Rectal smooth muscle tissue (tissue), 1 donor: ENCODE measurements around the gene ZFR2.

Source experiments
- H3K27ac ChIP-seq: one replicate; pipeline ENCODE4 v1.7.0; 2013; ENCODE audit warnings: low read depth, low read length, inconsistent platforms
- H3K27me3 ChIP-seq: one replicate; pipeline ENCODE4 v1.7.0; 2013; ENCODE audit warnings: low read length; ENCODE audit not compliant: control insufficient read depth, insufficient read depth
- H3K36me3 ChIP-seq: one replicate; pipeline ENCODE4 v1.7.0; 2013; ENCODE audit warnings: low read length; ENCODE audit not compliant: control insufficient read depth, insufficient read depth
- H3K4me1 ChIP-seq: one replicate; pipeline ENCODE4 v1.7.0; 2013; ENCODE audit warnings: low read length; ENCODE audit not compliant: control insufficient read depth, insufficient read depth
- H3K4me3 ChIP-seq: one replicate; pipeline ENCODE4 v1.7.0; 2013; ENCODE audit warnings: low read length
- H3K9ac ChIP-seq: one replicate; pipeline ENCODE4 v1.7.0; 2013; ENCODE audit warnings: low read length

ZFR2 gene

GRCh38 chr19:3868770-3869456 lies at the start of gene ZFR2:
Gene ZFR2 (minus strand): TSS chr19:3869038. CDS start chr19:3869017, 21 bp downstream.
- H3K4me1 ChIP-seq: no peaks in the 10 kb centered on the region
- no peak within 1 kb of the TSS for H3K27ac ChIP-seq
- H3K9ac ChIP-seq: no peak within 1 kb of the TSS
- H3K4me3 ChIP-seq: no peak within 1 kb of the TSS
- peaks cover 17% of the 10 kb centered on the region for H3K27me3 ChIP-seq
- H3K36me3 ChIP-seq: no peaks in the 10 kb centered on the region

DNA sequence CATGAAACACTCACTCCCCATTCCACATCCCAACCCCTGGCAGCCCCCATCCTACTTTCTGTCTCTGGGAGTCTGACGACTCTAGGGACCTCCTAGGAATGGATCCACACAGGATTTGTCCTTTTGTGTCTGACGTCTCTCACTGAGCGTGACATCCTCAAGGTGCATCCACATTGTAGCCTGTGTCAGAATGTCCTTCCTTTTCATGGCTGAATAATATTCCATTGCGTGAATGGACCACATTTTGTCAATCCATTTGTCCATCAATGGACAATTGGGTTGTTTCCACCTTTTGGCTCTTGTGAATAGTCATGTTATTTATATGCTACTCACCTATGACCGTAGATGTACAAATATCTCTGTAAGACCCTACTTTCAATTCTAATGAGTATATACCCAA lies 47.2 kb upstream of the ZFR2 start:
- no peaks in the 10 kb centered on the region for H3K36me3 ChIP-seq
- H3K4me1 ChIP-seq: no peaks in the 10 kb centered on the region
- H3K9ac ChIP-seq: no peak overlapping the region
- H3K4me3 ChIP-seq: no peak overlapping the region
- H3K27me3 ChIP-seq: no peaks in the 10 kb centered on the region
- H3K27ac ChIP-seq: no peak overlapping the region

- H3K36me3 ChIP-seq: no peaks in the 10 kb centered on the region
- no peak overlapping the region for H3K9ac ChIP-seq
- H3K4me1 ChIP-seq: no peaks in the 10 kb centered on the region
- H3K27me3 ChIP-seq: no peaks in the 10 kb centered on the region
- no peak overlapping the region for H3K27ac ChIP-seq
- H3K4me3 ChIP-seq: no peak overlapping the region
Observed at GRCh38 chr19:3914199-3914598, 45.4 kb upstream of the ZFR2 start.

DNA sequence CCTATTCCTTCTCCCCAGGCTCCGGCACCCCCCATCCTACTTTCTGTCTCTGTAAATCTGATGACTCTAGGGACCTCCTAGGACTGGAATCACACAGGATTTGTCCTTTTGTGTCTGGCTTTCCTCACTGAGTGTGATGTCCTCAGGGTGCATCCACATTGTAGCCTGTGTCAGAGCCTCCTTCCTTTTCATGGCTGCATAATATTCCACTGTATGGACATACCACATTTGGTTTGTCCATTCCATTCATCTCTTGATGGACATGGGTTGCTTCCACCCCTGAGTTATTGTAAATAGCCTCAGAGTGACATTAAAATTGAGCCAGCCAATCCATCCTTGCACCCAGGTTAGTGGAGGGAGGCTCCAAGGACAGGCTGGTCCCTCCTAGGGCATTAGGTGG lies 41.3 kb upstream of the ZFR2 start:
- H3K9ac ChIP-seq: no peak overlapping the region
- no peaks in the 10 kb centered on the region for H3K4me1 ChIP-seq
- no peaks in the 10 kb centered on the region for H3K27me3 ChIP-seq
- no peaks in the 10 kb centered on the region for H3K36me3 ChIP-seq
- no peak overlapping the region for H3K4me3 ChIP-seq
- no peak overlapping the region for H3K27ac ChIP-seq

GRCh38 chr19:3908266-3909054 lies 39.6 kb upstream of the ZFR2 start:
- Histone ChIP-seq H3K4me3 (no peak overlapping the region), H3K9ac (no peak overlapping the region), H3K36me3 (no peaks in the 10 kb centered on the region), H3K27ac (no peak overlapping the region), H3K27me3 (no peaks in the 10 kb centered on the region), H3K4me1 (no peaks in the 10 kb centered on the region)

DNA sequence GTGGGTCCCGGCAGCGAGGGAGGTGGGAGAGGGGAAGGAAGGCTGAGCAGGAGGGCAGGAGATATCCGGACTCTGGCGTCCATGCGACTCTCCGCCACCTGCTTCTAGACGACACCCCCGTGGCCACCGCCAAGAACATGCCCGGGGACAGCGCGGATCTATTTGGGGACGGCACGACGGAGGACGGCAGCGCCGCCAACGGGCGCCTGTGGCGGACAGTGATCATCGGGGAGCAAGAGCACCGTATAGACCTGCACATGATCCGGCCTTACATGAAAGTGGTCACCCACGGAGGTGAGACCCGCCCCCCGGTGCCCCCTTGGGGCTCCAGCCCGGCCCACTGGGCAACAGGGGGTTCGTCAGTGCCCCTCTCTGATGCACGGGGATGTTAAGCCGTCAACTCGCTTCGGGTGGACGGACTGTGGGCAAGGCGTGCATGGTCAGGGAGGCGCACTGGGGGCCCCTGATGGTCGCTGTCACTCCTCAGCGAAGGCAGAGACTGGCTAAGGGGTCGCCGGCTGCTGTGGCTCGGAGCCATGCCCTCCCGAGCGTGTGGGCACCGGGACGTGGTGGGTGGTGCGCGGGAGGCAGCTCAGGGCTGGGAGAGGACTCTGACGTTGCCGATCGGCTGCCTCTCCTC lies 38.9 kb upstream of the ZFR2 start:
- Histone ChIP-seq H3K36me3 (no peaks in the 10 kb centered on the region), H3K9ac (no peak overlapping the region)

DNA sequence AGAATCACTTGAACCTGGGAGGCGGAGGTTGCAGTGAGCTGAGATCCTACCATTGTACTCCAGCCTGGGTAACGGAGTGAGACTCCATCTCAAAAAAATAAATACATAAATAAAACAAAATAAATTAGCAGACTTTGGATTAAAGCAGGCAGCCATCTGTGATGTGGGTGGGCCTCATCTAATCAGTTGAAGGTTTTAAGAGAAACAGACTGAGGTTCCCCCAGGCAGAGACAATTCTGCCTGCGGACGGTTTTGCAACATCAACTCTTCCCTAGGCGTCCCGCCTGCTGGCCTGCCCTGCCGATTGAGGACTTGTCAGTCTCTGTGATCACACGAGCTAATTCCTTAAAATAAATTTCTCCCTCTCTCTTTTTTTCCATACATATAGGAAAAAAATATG lies 35.4 kb upstream of the ZFR2 start:
- Histone ChIP-seq H3K4me3 (no peak overlapping the region), H3K27me3 (no peaks in the 10 kb centered on the region), H3K27ac (no peak overlapping the region), H3K4me1 (peaks cover 4% of the 10 kb centered on the region), H3K36me3 (no peaks in the 10 kb centered on the region), H3K9ac (no peak overlapping the region)

More for the DNA sequence above, 38.9 kb upstream of the ZFR2 start:
- Histone ChIP-seq H3K4me1 (no peaks in the 10 kb centered on the region), H3K27me3 (no peaks in the 10 kb centered on the region), H3K4me3 (no peak overlapping the region), H3K27ac (no peak overlapping the region)

- Histone ChIP-seq H3K4me3 (no peak overlapping the region), H3K36me3 (no peaks in the 10 kb centered on the region), H3K4me1 (peaks cover 4% of the 10 kb centered on the region), H3K27ac (no peak overlapping the region), H3K27me3 (no peaks in the 10 kb centered on the region), H3K9ac (no peak overlapping the region)
Observed at GRCh38 chr19:3902317-3902973, 33.6 kb upstream of the ZFR2 start.

DNA sequence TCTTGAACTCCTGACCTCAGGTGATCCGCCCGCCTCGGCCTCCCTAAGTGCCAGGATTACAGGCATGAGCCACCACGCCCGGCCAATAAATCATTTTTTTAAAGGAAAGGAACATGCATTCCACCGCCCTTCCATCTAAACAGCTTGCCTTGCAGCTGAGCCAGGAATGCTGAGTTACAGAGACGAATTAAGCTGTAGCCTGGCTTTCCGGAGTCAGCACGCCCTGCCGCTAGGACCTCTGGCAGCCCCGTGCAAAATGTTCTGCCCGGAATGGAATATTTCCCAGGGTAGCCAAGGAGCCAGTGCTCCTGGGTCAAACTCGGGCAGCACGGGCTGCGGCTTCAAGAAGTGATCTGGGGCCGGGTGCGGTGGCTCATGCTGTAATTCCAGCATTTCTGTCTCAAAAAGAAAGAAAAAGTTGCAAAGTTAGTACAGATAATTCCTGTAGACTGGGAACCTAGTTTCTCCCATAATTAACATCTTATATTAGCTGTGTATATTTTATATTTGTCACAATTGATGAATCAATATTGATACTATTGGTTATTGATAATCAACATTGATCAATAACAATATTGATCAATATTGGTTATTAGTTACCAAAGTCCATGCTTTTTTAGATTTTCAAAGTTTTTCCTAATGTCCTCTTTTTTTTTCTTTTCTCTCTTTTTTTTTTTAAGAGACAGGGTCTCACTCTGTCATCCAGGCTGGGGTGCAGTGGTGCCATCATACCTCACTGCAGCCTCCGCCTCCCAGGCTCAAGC lies 30.9 kb upstream of the ZFR2 start:
- H3K4me3 ChIP-seq: no peak overlapping the region
- no peaks in the 10 kb centered on the region for H3K36me3 ChIP-seq
- no peak overlapping the region for H3K27ac ChIP-seq
- H3K4me1 ChIP-seq: peaks cover 4% of the 10 kb centered on the region
- H3K9ac ChIP-seq: no peak overlapping the region
- no peaks in the 10 kb centered on the region for H3K27me3 ChIP-seq

DNA sequence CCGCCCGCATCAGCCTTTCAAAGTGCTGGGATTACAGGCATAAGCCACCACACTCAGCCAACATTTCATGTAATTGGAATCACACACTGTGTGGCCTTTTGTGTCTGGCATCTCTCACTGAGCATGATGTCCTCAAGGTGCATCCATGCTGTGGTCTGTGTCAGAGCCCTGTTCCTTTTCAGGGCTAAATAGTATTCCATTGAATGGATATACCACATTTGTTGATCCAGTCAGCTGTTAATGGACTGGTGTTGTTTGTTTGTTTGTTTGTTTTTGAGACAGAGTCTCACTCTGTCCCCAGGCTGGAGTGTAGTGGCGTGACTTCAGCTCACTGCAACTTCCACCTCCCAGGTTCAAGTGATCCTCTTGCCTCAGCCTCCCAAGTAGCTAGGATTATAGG lies 29.6 kb upstream of the ZFR2 start:
- H3K4me1 ChIP-seq: peaks cover 4% of the 10 kb centered on the region
- H3K27me3 ChIP-seq: no peaks in the 10 kb centered on the region
- no peaks in the 10 kb centered on the region for H3K36me3 ChIP-seq
- no peak overlapping the region for H3K9ac ChIP-seq
- no peak overlapping the region for H3K27ac ChIP-seq
- H3K4me3 ChIP-seq: no peak overlapping the region

GRCh38 chr19:3897936-3898335 lies 29.1 kb upstream of the ZFR2 start:
- Histone ChIP-seq H3K27ac (no peak overlapping the region), H3K4me1 (peaks cover 4% of the 10 kb centered on the region), H3K4me3 (no peak overlapping the region), H3K9ac (no peak overlapping the region), H3K27me3 (no peaks in the 10 kb centered on the region), H3K36me3 (no peaks in the 10 kb centered on the region)

- Histone ChIP-seq H3K27me3 (no peaks in the 10 kb centered on the region), H3K4me1 (peaks cover 4% of the 10 kb centered on the region), H3K4me3 (no peak overlapping the region), H3K27ac (no peak overlapping the region), H3K9ac (no peak overlapping the region), H3K36me3 (no peaks in the 10 kb centered on the region)
Observed at GRCh38 chr19:3895788-3896187, 26.9 kb upstream of the ZFR2 start.
